IPS-15b (cell line): Measurements from ENCODE around the gene GPS2.

Experiments
- H3K27me3 ChIP-seq: one replicate; pipeline ENCODE4 v1.6.1; 2013; ENCODE audit warnings: low read length; ENCODE audit not compliant: control insufficient read depth, insufficient read depth
- H3K36me3 ChIP-seq: one replicate; pipeline ENCODE4 v1.6.1; 2013; ENCODE audit warnings: low read length; ENCODE audit not compliant: control insufficient read depth, insufficient read depth
- H3K4me1 ChIP-seq: one replicate; pipeline ENCODE4 v1.6.1; 2013; ENCODE audit warnings: mild to moderate bottlenecking, low read length; ENCODE audit not compliant: control insufficient read depth, insufficient read depth
- H3K4me3 ChIP-seq: one replicate; pipeline ENCODE4 v1.5.1; 2013; ENCODE audit warnings: low read depth, low read length
- H3K9ac ChIP-seq: one replicate; pipeline ENCODE4 v1.6.1; 2013; ENCODE audit warnings: low read depth, mild to moderate bottlenecking, low read length
- H3K9me3 ChIP-seq: one replicate; pipeline ENCODE4 v1.6.1; 2013; ENCODE audit warnings: mild to moderate bottlenecking, low read length; ENCODE audit not compliant: control insufficient read depth, insufficient read depth

Gene GPS2

GRCh38 chr17:7312432-7313087 lies 2.6 kb downstream of the GPS2 start:
- Histone ChIP-seq H3K9ac (no peak overlapping the region), H3K9me3 (no peaks in the 10 kb centered on the region), H3K4me1 (peaks cover 2% of the 10 kb centered on the region), H3K4me3 (no peak overlapping the region), H3K27me3 (no peaks in the 10 kb centered on the region), H3K36me3 (peaks cover 58% of the 10 kb centered on the region)

- Histone ChIP-seq H3K36me3 (peaks cover 49% of the 10 kb centered on the region), H3K4me3 (no peak overlapping the region), H3K27me3 (no peaks in the 10 kb centered on the region), H3K9me3 (no peaks in the 10 kb centered on the region), H3K4me1 (peaks cover 2% of the 10 kb centered on the region), H3K9ac (no peak overlapping the region)
Observed at GRCh38 chr17:7311110-7311705, 4.0 kb downstream of the GPS2 start.

DNA sequence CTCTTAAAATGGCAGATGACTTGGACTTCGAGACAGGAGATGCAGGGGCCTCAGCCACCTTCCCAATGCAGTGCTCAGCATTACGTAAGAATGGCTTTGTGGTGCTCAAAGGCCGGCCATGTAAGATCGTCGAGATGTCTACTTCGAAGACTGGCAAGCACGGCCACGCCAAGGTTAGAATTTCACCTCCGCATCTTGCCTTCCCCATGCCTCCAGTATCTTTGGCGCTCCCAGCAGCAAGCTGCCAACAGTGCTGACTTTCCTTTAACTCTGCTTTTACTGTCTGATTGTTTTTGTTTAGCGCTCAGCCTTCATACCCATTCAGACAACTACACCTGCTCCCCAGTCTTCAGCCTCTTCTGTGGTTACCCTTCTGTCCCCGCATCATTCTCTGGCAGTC lies 5.5 kb downstream of the GPS2 start:
- Histone ChIP-seq H3K4me1 (peaks cover 2% of the 10 kb centered on the region), H3K9me3 (no peaks in the 10 kb centered on the region), H3K27me3 (no peaks in the 10 kb centered on the region), H3K4me3 (peak overlapping the region; percentile 95), H3K36me3 (peaks cover 40% of the 10 kb centered on the region), H3K9ac (no peak overlapping the region)

DNA sequence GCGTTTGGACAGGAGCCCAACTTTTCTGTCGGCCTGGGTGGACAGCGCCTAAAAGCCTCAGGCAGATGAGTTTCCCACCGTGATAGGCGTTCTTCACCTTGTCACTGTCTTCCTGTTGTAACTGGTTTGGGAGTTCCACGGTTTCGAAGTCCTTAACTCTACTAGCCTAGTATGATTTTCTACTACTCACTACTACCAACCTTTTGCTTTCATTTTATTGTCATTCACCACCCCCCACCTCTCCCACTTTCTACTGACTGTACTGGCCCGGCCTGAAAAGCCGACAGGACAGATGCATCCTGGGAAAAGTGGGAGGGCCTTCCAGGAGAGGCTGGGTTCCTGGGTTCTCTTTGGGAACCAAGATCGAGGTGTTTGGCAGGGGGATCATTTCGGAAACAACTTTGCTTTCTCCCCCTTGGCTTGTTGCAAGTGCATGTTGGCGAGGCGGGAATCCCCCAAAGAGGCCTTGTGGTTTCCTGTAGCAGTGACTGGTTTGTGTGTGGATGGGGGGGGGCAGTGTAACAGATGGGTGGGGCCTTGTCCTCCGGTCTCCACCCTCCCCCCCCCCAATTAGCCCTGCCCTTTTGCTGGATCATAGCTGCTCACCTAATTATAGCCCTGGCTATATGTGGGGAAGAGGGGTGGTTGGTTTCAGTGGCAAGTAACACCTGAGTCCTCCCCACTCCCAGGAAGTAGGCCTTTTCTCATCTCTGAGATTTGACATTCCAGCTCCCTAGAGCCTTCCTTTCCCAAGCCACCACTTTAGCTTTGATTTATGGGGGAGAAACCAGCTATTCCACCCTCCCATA lies 6.3 kb downstream of the GPS2 start:
- H3K36me3 ChIP-seq: peaks cover 40% of the 10 kb centered on the region

GRCh38 chr17:7307686-7308624 lies 7.2 kb downstream of the GPS2 start:
- Histone ChIP-seq H3K36me3 (peaks cover 31% of the 10 kb centered on the region), H3K9ac (peak overlapping the region; percentile 99), H3K4me1 (peaks cover 2% of the 10 kb centered on the region)

More for the DNA sequence above, 6.3 kb downstream of the GPS2 start:
- peaks cover 2% of the 10 kb centered on the region for H3K4me1 ChIP-seq
- peak overlapping the region; percentile 95 for H3K4me3 ChIP-seq
- no peaks in the 10 kb centered on the region for H3K9me3 ChIP-seq
- peak overlapping the region; percentile 99 for H3K9ac ChIP-seq
- no peaks in the 10 kb centered on the region for H3K27me3 ChIP-seq

DNA sequence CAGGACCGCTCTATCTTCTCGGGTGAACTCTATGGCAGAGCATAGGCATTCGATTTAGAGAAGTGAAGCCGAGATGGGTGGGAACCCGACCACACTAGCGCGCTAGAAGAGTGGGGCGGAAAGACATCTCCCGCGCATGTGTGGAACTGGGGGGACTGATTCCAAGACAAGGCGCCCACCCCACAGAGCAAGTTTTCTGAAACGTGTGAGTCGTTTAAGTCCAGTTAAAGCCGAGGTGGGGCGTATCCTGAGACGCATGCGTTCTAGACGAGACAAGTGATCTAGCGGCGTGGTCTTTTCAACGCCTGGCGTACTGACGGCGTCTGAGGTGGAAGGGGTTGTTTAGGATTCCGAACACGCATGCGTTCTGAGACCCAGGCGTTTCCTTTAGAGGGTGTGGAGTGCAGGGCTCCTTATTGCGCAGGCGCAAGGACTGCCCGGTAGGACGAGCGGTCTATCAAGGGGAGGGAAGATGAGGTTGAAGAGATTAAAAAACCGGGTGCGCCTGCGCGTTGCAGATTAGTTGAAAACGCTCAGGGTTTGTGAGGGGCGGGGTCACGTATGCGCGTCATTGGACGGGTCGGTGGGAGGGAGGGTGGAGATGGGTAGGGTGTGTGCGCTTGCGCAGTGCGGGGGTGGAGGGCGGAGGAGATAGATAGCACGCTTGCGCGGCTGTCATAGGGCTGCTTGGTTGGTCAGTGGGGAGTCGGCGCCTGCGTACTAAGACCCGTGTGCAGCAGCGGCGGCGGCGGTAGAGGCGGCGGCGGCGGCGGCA lies 8.1 kb downstream of the GPS2 start, which contains the start of gene EIF5A:
Gene EIF5A, plus strand, starts transcription at position 718 of the 775 bp plus-strand sequence. CDS start 2,008 bp downstream, outside the sequence.
- Histone ChIP-seq H3K9me3 (no peaks in the 10 kb centered on the region), H3K9ac (peak within 1 kb of the TSS; percentile 99), H3K4me3 (peak within 1 kb of the TSS; percentile 95), H3K36me3 (peaks cover 24% of the 10 kb centered on the region), H3K27me3 (no peaks in the 10 kb centered on the region), H3K4me1 (peaks cover 2% of the 10 kb centered on the region)

More at GRCh38 chr17:7307686-7308624, 7.2 kb downstream of the GPS2 start:
- Histone ChIP-seq H3K27me3 (no peaks in the 10 kb centered on the region), H3K9me3 (no peaks in the 10 kb centered on the region), H3K4me3 (peak overlapping the region; percentile 95)

DNA sequence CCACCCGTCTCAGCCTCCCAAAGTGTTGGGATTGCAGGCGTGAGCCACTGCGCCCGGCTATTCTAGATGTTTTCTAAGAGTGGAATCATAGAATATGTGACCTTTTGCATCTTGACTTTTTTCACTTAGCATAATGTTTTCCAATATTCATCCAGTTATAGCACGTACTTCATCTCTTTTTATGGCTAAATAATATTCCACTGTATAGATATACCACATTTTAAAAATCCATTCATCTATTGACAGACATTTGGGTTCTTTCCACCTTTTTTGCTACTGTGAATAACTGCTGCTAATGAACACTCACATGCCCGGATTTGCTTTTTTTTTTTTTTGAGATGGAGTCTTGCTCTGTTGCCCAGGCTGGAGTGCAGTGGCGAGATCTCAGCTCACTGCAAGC lies 11.0 kb downstream of the GPS2 start:
- Histone ChIP-seq H3K9me3 (no peaks in the 10 kb centered on the region), H3K9ac (no peak overlapping the region), H3K4me1 (no peaks in the 10 kb centered on the region), H3K27me3 (no peaks in the 10 kb centered on the region), H3K36me3 (no peaks in the 10 kb centered on the region), H3K4me3 (no peak overlapping the region)

DNA sequence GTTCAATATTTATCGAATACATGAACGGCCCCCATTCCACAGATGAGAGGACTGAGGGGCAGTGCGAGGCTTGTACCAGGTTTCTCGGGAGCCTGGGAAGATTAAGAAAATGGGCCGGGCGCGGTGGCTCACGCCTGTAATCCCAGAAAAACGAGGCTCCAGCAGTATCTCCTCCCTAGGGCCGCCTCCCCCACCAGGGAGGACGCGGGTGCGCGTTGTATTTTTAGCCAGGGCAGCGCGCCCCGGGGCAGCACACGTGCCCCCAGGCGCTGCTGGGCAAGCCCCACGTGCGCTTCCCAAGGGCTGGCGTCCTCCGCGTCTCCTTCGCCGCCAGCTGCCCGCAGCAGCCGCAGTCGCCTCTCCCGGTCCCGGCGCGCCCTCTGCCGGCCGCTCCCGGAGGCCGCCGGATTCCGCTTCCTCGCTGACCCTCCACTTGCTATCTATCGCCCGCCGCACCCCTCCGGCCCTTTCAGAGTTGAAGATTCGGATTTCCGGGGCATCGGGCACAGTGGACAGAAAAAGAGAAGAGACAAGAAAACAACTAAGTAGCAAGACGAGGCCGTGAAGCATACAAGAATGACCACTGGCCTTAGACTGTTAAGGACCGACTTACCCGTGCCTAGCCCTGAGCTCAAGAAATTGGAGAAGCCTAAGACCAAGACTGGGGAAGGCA lies 18.8 kb downstream of the GPS2 start:
- H3K9me3 ChIP-seq: no peaks in the 10 kb centered on the region
- peak overlapping the region; percentile 30 for H3K4me3 ChIP-seq
- H3K9ac ChIP-seq: no peak overlapping the region
- H3K27me3 ChIP-seq: peaks cover 6% of the 10 kb centered on the region
- H3K4me1 ChIP-seq: peaks cover 6% of the 10 kb centered on the region
- H3K36me3 ChIP-seq: no peaks in the 10 kb centered on the region

- Histone ChIP-seq H3K36me3 (no peaks in the 10 kb centered on the region), H3K4me1 (peaks cover 6% of the 10 kb centered on the region), H3K9ac (no peak overlapping the region), H3K27me3 (peaks cover 6% of the 10 kb centered on the region), H3K9me3 (no peaks in the 10 kb centered on the region), H3K4me3 (peak overlapping the region; percentile 71)
Observed at GRCh38 chr17:7295230-7296180, 19.7 kb downstream of the GPS2 start.
